Tibial nerve (tissue), 3 donors: ENCODE data around the gene ADCY4.

Experiments
- CTCF ChIP-seq, 5 experiments: fragments of 200-600 bp in 3 of 5; fragments of 450-650 bp in 2 of 5; sonication (generic) in 3 of 5; IDR thresholded peaks; one replicate each; pipeline ENCODE4 v1.5.1; 2016 to 2019; ENCODE audit warnings: antibody characterized with exemption in 5 of 5, mild to moderate bottlenecking in 3 of 5, moderate library complexity in 2 of 5
- POLR2A ChIP-seq, 2 donors: fragments of 450-650 bp; IDR thresholded peaks; one replicate each; pipeline ENCODE4 v1.6.1; 2017; ENCODE audit warnings: antibody characterized with exemption in 2 of 2, mild to moderate bottlenecking in 2 of 2, moderate library complexity in 2 of 2

GRCh38 chr14:24284501-24285035, 50.3 kb downstream of the ADCY4 start:
- TF ChIP-seq CTCF (IDR thresholded peaks at IDR 0.05) (no peak), POLR2A (IDR thresholded peaks at IDR 0.05) (no peak)
